Measurements from ENCODE around the gene HILPDA.

Gene HILPDA

DNA sequence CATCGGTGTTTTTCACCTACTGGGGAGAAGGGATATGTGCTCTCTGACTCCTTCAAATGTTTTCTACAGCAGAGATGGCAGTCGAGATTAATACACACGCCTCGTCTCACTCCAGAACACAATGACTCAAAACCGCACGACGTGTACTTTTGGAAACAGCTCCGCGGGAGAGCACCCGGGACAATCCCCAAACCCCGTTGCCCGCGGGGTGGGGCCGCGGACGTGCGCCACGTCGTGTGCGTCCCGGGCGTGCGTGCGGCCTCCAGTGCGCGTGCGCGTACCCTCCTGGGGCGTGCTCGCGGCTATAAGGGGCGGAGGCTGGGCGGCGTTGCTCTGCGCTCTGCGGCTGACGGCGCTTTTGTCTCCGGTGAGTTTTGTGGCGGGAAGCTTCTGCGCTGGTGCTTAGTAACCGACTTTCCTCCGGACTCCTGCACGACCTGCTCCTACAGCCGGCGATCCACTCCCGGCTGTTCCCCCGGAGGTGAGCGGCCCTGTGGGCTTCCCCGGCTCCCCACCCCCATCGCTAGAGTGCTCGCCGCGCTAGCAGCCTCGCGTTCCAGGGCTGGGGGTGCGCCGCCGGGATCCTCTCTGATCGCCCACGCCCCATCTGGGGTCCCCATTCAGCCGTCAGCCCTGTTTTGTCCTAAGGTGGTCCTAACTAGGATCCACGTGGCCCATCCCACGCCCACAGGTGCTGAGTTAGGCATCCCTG, at the start of gene HILPDA:
HILPDA (plus strand) TSS at position 336 of the 712 bp plus-strand sequence. CDS start 1,391 bp downstream, outside the sequence.
- DNase-seq, result peak; percentile 82

- DNase-seq, result no peak
These were observed 49.1 kb upstream of the HILPDA start for GRCh38 chr7:128406314-128407232.

DNA sequence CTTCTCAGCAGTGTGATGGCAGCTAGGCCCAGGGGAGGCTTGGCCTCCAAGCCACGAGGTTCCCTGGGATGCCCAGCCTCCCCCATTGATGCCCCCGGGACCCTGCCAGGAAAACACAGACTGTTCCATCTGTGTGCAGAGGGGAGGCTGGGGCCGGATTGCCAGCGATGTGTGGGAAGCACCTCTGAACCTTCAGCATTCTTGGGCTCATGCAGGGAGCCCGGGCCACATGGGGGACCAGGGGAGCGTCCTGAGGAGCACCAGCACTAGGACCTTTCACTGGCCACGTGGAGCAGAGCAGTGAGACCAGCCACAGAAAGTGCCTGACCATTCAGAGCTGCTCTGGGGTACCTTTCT, 48.5 kb upstream of the HILPDA start:
- DNase-seq, result no peak

DNA sequence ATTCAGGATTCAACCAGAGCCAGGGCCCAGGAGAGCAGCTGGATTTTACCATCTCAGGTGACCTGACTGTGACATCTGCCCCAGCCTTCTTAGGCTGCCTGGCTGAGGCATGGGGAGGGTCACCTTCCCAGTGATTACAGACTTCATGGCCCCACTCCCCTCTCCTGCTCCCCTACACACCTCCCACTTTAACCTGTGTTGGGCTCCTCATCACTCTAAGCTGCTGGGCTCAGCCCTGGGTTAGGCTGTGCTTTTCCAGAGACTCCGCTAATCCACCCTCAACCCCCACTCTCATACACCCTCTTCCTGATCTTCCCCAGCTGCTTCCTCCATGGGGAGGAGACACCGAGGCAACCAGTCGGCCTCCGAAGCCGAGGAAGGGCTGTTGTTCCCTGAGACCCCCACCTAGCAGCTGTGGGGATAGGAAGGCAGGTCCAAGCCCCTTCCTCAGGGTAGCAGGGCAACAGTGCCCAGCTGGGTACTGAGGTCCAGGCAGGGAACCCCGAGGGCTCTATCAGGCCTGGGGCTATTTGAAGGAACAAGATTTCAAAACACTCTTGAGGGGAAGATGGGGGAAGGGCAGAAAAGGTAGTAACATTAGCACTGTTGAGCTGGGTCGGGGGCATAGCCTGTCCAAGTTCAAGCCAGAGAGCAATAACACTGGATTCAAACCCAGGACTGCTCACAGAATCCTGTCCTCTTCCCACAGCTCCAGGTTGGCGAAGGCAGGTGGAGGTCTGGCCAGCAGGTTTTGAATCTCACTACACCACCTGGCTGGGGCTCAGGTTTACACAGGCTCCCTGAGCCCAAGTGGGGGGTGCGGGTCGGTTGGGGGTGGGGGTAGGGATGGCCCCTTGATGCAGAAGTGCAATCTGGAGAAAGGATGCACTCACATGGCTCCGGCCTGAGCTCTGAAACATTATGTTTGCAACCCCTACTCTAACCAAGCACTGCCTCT, 47.6 kb upstream of the HILPDA start:
- no peak for DNase-seq

- DNase-seq, result no peak
These were observed 46.7 kb upstream of the HILPDA start for GRCh38 chr7:128408709-128409595.

DNA sequence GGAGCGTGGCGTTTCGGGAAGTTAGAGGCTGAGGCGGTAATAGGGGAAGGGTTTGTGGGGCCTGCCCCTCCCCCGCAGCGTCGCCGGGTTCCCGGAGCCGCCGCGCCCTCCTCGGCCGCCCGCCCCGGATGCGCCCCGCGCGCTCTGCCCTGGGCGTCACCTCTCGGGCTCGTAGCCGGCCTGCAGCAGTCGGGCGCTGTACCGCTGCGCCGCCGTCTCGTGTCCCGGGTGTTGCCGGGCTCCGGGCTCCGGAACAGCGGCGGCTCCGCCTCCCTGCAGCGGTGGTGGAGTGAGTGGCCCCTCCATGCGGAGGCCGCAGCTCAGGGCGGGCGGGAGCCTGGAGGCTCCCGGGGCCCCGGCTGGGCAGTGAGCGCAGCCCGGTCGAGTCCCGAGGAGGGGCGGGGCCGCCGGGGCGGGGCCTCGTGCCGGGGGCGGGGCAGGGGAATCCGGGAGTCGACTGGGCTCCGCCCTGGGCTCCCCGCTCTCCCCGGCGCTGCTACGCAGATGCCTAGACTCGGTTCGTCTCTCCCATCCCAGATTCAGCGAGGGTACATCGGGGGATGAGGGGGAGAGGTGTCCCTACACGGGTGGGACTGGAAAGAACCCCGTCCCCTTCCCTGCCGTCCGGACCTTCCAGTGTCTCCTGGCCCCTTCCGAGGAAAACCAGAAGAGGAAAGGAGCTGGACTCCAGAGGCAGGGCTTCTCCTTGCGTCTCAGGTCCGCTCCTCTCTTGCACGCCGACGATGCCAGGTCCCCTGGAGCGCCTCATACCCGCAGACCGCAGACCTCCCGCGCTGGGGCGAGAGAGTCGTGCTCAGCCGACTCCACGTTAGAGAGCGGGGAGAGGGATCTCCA, 45.9 kb upstream of the HILPDA start, which contains the start of gene IMPDH1:
IMPDH1 (minus strand) TSS at position 387 of the 855 bp plus-strand sequence; CDS start at position 306, 81 bp downstream.
- no peak for DNase-seq

DNA sequence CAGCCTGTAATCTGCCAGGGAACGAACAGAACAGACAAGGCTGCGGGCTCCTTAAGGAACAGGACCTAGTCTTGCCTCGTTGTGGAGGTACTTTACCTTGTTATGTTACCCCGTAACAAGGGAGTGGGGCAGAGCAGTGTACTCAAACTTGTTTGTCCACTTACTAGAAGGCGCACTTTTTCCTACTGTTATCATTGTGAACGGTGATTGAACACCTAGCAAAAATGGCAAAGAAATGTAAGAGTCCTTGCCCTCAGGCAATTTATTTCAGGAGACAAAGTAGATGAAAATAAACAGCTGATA, 45.3 kb upstream of the HILPDA start:
- DNase-seq, result no peak

- DNase-seq, result no peak
These were observed 40.4 kb upstream of the HILPDA start for GRCh38 chr7:128415217-128415785.

- DNase-seq, result no peak
These were observed 38.6 kb upstream of the HILPDA start for GRCh38 chr7:128417071-128417470.

DNA sequence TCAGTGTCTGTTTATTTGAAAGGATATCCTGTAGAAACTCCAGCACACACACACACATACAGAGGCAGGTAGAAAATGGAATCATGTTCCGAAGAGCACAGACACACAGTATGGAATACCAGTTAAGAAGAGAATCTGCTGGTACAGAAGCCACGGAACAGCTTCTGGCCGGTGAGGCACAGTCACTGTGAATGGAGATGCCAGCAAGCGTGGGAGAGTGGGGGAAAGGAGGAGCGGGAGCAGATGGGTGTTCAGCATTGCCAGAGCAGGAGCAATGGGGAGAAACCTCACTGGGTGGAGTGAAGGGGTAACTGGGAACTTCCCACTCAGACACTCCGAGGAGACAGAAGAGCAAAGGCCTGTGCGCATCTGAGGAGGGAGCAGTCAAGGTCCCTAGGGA, 36.4 kb upstream of the HILPDA start:
- no peak for DNase-seq

DNA sequence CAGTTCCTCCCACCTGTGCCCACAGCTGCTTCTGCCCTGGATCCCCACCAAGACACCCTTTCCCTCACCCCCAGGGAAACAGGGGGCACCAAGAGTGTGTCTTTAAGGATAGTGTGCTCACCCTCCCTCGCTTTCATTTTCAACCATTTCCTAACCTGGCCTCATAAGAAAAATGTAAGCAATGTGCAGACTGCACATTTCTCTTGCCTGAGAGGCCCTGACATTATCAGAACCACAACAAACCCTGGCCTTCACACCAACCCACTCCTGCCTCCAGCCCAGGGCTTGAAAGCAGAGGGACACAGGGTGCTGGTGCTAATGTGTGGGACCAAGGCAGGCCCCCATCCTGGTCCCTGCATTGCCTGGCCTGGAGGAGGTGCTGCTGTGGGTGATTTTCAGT, 34.9 kb upstream of the HILPDA start:
- no peak for DNase-seq

- DNase-seq, result no peak
These were observed 34.3 kb upstream of the HILPDA start for GRCh38 chr7:128421384-128421783.

- DNase-seq, result no peak
These were observed 33.6 kb upstream of the HILPDA start for GRCh38 chr7:128422037-128422436.

- DNase-seq, result no peak
These were observed 32.8 kb upstream of the HILPDA start for GRCh38 chr7:128422842-128423241.

DNA sequence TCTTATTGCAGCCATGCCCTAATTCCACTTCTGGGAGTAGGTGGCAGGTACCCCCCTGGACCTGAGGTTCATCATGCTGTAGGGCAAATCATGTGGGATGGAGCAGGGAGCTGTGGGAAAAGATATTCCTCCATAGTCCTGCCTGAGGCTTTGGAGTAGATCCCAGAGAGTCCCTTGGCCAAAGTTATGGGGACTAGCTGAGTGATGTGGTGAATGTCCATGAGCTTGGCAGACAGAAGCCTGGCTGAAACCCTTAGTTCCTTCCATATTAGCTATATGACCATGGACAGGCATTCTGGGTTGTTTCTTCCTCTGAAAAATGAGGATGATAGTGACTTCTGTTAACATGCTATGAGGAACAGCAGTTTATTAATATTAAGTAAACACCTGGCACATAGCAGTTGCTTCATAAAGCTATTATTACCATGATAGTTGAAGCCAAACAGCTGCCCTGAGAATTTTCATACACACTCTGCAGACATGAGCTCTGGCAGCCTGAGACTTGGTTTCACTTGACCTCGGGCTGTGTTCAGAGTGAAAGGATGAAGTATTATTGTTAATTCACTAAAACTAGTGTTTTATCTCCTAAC, 30.9 kb upstream of the HILPDA start:
- DNase-seq, result no peak

- DNase-seq, result no peak
These were observed 29.8 kb upstream of the HILPDA start for GRCh38 chr7:128425850-128426249.

- no peak for DNase-seq
These were observed 28.3 kb upstream of the HILPDA start for GRCh38 chr7:128427289-128427891.

GRCh38 chr7:128430207-128430606, 25.5 kb upstream of the HILPDA start:
- no peak for DNase-seq

- no peak for DNase-seq
These were observed 24.5 kb upstream of the HILPDA start for GRCh38 chr7:128431221-128431620.

GRCh38 chr7:128431754-128432153, 23.9 kb upstream of the HILPDA start:
- no peak for DNase-seq

Data from amniotic stem cell (primary cell).